GM18858 (cell line): ENCODE data around the gene CTSD.

Source experiments
- ATAC-seq: cut with Tn5 transposase; IDR thresholded peaks from one replicate; pipeline ENCODE4 v1.9.1; 2021; ENCODE audit not compliant: unreplicated experiment

Gene CTSD

DNA sequence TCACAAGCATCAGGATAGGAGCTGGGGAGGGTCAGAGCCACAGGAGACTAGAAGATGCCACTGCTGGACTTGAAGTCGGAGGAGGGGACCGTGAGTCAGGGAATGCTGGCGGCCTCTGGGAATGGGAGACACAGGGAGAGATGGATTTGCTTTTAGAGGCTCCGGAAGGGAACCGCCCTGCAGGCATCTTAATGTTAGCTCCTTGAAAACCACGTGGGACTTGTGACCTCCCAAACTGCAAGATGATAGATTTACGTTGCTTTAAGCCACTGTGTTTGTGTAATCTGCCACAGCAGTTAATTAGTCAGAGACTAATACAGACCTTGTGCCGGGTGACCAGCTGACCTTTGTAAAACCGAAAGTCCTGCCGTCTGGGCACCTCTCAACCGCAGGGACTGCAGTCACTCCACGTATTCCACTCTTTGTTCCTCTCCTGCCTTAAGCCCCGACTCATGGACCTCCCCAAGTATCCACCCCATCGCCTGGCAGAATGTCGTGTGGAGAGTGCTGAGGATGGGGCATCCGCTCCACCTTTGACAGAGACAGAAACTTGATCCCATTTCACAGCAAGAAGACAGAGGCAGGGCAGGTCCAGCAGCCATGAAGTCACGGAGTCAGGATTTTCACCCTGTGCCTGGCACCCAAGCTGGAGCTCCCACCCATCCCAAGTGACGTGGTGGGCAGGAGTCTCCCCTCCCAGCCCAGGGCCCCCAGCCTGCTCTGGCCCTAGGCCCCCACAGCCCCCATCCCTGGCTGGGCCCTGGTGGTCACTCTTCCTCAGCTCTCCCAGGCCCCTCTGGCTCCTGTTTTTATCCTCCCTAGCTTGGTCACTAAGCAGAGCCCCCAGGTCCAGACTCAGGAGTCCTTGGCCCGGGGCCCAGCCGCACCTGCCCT, 19.4 kb upstream of the CTSD start:
- no peak for ATAC-seq

DNA sequence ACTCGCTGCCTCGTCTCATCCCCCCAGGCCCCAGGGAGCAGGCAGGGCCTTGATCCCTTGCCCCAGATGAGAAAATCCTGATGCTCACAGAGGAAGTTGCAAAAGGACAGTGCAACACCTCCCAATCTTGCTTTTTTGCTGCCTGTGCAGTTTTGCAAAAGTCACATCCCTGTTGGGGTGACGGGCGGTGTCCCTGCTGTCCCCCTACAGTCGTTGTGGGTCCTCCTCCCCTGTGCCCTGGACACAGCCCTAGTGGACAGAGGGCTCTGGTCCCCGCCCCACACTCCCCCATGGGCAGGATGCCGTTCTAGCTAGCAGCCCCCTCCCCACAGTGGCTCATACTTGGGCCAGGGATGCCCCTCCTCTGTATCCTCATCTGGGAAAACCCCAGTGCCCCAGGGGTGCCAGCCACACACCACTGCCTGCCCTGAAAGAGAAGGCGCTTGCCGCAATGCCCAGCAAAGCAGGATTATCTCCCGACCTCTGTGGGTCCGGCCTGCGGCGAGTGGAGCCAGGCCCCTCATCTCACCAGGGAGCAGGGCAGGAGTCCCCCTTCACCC, 18.4 kb upstream of the CTSD start:
- ATAC-seq = no peak

- no peak for ATAC-seq
Measured at GRCh38 chr11:1781593-1781975, 17.9 kb upstream of the CTSD start.

GRCh38 chr11:1780700-1781592, 17.2 kb upstream of the CTSD start:
- ATAC-seq = no peak

- ATAC-seq = no peak
Measured at GRCh38 chr11:1779806-1780699, 16.3 kb upstream of the CTSD start.

DNA sequence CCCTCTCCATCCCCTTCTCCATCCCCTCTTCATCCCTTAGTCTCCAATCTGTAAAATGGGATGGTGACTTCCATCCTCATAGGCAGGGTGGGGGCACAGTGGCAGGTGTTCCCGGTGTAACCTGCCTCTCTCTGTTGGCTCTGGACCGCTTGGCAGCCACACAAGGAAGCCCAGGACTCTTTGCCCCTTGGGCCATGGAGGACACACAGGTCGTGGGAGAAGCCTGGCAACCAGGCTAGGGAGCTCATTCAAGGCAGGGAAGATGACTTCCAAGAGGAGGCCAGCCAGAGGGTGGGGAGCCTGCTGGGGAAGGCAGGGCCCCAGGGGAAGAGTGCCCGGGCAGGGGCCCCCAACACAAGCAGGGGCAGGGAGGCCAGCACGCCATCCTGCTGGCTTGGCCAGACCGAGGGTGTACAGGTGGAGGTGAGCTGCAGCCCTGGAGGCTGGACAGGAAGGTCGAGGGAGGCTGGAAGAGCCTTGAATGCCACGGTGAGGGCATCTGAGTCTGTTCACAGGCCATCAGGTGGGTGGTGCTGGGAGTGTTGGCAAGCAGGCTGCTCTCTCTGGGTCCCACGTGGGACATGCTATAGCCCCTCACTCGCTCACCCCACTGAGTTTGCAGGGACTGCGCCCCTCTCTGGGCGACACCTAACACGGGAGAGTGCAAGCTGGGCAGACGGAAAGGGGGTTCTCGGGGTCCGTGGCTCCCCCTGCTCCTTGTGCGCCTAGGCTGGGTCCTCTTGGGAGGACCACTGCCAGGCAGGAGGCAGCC, 15.5 kb upstream of the CTSD start:
- ATAC-seq = no peak

DNA sequence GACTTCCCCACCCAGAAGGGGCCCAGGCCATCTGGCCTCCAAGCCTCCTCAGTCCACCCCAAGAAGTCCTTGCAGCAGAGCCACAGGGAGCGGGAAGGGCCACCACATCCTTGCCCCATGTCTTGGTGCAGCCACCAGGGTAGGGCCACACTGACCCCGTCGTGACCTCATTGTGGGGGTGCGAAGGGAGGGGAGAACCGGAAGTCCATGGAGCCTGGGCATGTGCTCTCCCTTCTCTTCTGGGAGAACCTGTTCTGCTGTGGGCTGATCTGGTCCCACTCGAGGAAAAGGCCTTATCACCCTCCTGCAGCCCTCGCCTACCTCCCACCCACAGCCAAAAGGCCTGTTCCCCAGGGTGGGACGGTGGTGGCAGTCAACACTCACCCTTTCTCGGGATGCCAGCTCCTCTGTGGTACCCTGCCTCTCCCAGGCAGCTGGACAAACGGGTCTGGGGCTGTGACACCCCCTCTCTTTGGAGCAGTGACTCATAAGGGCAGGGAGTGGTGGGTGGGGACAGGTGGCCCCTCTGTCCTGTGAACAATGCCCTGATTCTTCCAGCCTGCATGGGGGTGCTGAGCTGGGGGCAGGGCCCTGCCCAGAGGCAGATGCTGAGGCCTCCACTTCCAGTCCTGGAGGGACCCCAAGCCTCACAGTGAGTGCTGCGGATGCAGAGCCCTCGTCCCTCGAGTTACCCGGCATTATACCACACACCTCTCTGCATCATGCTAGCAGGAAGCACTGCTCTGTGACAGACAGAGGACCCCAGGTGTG, 14.6 kb upstream of the CTSD start:
- no peak for ATAC-seq

DNA sequence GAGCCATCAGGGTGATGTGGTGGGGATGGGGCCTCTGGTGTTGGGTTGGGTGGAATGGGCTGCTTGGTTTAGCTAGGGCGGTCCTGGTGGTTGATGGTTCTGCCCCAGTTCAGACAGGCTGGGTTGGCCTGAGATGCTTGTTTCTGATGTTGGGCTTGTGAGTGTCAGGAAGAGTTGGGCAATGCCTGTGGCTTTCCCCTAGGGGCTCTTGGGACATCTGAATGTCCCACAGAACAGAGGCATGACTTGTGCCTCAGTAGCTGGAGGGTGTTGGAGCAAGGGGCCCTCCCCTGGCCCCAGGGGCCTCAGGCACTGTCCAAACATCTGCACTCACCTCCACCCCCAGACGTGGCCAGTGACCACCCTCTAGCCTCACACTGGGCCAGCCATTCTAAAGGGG, 14.0 kb upstream of the CTSD start:
- ATAC-seq = no peak

GRCh38 chr11:1776944-1777715, 13.4 kb upstream of the CTSD start:
- no peak for ATAC-seq

- ATAC-seq = no peak
Measured at GRCh38 chr11:1776331-1776851, 12.7 kb upstream of the CTSD start.

GRCh38 chr11:1774886-1775285, 11.2 kb upstream of the CTSD start:
- ATAC-seq = no peak

DNA sequence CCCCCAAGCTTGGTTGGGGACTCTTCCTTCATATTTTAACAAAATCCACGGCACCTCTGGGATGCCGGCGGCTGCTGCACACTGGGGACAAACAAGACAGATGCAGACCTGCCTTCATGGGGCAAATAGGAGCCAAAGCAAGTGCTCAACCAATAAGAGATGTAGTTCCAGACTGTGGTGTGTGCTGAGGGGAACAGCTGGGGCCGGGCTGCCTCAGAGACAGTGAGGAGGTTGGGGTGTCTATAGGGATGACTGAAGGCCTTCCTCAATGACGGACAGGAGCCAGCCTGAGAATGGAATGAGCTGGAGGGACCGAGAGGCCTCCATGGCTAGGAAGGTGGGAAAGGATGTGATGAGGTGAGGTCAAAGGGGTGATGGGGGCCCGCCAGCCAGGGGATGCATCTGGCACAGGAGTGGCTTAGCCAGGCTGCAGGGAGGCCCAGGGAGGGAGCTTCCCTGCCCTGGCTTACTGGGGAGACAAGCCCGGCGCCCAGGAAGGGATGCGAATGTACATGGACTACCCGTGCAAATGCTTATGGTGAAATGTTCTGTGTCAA, 10.3 kb upstream of the CTSD start:
- no peak for ATAC-seq

DNA sequence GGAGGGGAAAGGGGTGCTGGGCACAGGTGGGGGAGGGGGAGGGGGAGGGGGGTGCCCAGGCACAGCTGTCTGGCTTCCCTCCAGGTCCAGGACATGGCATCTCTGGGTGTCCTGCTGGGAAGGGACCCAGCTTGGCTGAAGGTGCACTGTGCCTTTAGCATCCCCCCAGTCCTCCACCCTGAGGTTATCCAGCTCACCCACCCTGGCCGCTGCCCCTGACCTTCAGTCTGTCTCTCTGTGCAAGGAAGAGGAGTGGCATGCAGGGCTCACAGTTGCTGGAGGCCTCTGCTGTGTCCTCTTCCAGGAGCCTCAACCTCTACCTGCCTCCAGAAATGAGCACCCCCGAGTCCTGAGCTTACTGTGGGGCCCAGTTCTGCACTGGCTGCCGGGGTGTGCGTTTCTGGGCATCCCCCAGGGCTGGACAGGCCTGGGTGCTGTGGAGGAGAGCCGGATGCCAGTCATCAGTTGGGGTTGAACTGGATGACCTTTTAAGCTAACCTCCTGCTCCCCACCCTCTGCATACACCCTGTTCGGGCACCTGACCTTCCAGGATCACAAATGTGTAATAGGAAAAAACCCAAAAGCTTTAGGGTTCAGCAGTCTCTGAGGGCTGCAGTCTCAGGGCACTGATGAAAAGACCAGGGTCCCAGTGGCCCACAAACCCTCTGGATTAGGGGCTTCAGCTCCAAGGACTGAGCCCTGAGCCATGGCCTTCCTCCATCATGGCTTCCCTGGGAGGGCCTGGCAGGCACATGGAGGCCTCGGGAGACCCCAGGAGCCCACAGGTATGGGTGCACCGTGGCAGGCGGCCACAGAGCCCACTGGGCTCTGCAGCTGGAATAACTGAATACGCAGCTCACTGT, 9.6 kb upstream of the CTSD start:
- ATAC-seq = no peak

- ATAC-seq = no peak
Measured at GRCh38 chr11:1772270-1773130, 8.8 kb upstream of the CTSD start.

GRCh38 chr11:1771700-1772099, 8.0 kb upstream of the CTSD start:
- no peak for ATAC-seq

- ATAC-seq = no peak
Measured at GRCh38 chr11:1771273-1771672, 7.5 kb upstream of the CTSD start.
